ENCODE measurements around the gene CXXC4. TPM values are rescaled to one million over a fixed set of nuclear protein-coding genes. Genes with fewer than 3 reads are reported as not detected.

Gene CXXC4
- total and polyA plus RNA-seq, 2 experiments from 2014 or later: 1.6 to 3.0 TPM

- Histone ChIP-seq H3K9me2 (ENCODE audit: insufficient read depth) (no peaks in the 10 kb centered on the region), H3K36me3 (ENCODE audit: insufficient read depth) (peaks cover 5% of the 10 kb centered on the region; the same call in 1 of the 2 replicates), H3K79me2 (replicated peaks; ENCODE audit: insufficient read depth) (no peaks in the 10 kb centered on the region), H3K27me3 (ENCODE audit: insufficient read depth) (no peaks in the 10 kb centered on the region), H3K4me1 (ENCODE audit: insufficient read depth) (peaks cover 22% of the 10 kb centered on the region), H3F3A (replicated peaks; ENCODE audit: low read depth) (no peaks in the 10 kb centered on the region), H2AFZ (no peak overlapping the region), H3K4me3 (no peak overlapping the region), H4K20me1 (replicated peaks; ENCODE audit: insufficient read depth) (no peaks in the 10 kb centered on the region), H3K4me2 (no peak overlapping the region), H3K27ac (ENCODE audit: low read depth) (no peak overlapping the region)
- Mint-ChIP-seq H3K27me3 (ENCODE audit: insufficient read depth, low read depth, poor library complexity) (no peaks in the 10 kb centered on the region), H3K27ac (no peak overlapping the region), H3K4me1 (peaks cover 23% of the 10 kb centered on the region), H3K4me3 (no peak overlapping the region), H3K36me3 (ENCODE audit: low read depth) (peaks cover 6% of the 10 kb centered on the region; the same call in 1 of the 3 replicates), H3K9me3 (peaks cover 12% of the 10 kb centered on the region)
- TF ChIP-seq EZH2phosphoT487 (IDR thresholded peaks at IDR 0.05; ENCODE audit: unreplicated experiment) (no peak), POLR2AphosphoS5 (IDR thresholded peaks at IDR 0.05; ENCODE audit: low read depth) (no peak), EZH2 (IDR thresholded peaks at IDR 0.05; ENCODE audit: low read depth, unreplicated experiment) (no peak), ZNF331 (CRISPR knock-in tag; IDR thresholded peaks at IDR 0.05; ENCODE audit: low read depth) (no peak), REST (IDR thresholded peaks at IDR 0.05; ENCODE audit: unreplicated experiment) (no peak), ZNF114 (CRISPR knock-in tag; IDR thresholded peaks at IDR 0.05) (no peak), JUNB (IDR thresholded peaks at IDR 0.05; ENCODE audit: unreplicated experiment) (no peak), ETS1 (IDR thresholded peaks at IDR 0.05) (no peak), NANOG (IDR thresholded peaks at IDR 0.05; ENCODE audit: borderline replicate concordance) (no peak)
- TF ChIP-seq, protein P1, sequence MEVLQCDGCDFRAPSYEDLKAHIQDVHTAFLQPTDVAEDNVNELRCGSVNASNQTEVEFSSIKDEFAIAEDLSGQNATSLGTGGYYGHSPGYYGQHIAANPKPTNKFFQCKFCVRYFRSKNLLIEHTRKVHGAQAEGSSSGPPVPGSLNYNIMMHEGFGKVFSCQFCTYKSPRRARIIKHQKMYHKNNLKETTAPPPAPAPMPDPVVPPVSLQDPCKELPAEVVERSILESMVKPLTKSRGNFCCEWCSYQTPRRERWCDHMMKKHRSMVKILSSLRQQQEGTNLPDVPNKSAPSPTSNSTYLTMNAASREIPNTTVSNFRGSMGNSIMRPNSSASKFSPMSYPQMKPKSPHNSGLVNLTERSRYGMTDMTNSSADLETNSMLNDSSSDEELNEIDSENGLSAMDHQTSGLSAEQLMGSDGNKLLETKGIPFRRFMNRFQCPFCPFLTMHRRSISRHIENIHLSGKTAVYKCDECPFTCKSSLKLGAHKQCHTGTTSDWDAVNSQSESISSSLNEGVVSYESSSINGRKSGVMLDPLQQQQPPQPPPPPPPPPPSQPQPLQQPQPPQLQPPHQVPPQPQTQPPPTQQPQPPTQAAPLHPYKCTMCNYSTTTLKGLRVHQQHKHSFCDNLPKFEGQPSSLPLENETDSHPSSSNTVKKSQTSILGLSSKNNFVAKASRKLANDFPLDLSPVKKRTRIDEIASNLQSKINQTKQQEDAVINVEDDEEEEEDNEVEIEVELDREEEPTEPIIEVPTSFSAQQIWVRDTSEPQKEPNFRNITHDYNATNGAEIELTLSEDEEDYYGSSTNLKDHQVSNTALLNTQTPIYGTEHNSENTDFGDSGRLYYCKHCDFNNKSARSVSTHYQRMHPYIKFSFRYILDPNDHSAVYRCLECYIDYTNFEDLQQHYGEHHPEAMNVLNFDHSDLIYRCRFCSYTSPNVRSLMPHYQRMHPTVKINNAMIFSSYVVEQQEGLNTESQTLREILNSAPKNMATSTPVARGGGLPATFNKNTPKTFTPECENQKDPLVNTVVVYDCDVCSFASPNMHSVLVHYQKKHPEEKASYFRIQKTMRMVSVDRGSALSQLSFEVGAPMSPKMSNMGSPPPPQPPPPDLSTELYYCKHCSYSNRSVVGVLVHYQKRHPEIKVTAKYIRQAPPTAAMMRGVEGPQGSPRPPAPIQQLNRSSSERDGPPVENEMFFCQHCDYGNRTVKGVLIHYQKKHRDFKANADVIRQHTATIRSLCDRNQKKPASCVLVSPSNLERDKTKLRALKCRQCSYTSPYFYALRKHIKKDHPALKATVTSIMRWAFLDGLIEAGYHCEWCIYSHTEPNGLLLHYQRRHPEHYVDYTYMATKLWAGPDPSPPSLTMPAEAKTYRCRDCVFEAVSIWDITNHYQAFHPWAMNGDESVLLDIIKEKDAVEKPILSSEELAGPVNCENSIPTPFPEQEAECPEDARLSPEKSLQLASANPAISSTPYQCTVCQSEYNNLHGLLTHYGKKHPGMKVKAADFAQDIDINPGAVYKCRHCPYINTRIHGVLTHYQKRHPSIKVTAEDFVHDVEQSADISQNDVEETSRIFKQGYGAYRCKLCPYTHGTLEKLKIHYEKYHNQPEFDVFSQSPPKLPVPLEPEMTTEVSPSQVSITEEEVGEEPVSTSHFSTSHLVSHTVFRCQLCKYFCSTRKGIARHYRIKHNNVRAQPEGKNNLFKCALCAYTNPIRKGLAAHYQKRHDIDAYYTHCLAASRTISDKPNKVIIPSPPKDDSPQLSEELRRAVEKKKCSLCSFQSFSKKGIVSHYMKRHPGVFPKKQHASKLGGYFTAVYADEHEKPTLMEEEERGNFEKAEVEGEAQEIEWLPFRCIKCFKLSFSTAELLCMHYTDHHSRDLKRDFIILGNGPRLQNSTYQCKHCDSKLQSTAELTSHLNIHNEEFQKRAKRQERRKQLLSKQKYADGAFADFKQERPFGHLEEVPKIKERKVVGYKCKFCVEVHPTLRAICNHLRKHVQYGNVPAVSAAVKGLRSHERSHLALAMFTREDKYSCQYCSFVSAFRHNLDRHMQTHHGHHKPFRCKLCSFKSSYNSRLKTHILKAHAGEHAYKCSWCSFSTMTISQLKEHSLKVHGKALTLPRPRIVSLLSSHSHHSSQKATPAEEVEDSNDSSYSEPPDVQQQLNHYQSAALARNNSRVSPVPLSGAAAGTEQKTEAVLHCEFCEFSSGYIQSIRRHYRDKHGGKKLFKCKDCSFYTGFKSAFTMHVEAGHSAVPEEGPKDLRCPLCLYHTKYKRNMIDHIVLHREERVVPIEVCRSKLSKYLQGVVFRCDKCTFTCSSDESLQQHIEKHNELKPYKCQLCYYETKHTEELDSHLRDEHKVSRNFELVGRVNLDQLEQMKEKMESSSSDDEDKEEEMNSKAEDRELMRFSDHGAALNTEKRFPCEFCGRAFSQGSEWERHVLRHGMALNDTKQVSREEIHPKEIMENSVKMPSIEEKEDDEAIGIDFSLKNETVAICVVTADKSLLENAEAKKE (CRISPR knock-in tag; IDR thresholded peaks at IDR 0.05): no peak
- TF ChIP-seq, protein P2, sequence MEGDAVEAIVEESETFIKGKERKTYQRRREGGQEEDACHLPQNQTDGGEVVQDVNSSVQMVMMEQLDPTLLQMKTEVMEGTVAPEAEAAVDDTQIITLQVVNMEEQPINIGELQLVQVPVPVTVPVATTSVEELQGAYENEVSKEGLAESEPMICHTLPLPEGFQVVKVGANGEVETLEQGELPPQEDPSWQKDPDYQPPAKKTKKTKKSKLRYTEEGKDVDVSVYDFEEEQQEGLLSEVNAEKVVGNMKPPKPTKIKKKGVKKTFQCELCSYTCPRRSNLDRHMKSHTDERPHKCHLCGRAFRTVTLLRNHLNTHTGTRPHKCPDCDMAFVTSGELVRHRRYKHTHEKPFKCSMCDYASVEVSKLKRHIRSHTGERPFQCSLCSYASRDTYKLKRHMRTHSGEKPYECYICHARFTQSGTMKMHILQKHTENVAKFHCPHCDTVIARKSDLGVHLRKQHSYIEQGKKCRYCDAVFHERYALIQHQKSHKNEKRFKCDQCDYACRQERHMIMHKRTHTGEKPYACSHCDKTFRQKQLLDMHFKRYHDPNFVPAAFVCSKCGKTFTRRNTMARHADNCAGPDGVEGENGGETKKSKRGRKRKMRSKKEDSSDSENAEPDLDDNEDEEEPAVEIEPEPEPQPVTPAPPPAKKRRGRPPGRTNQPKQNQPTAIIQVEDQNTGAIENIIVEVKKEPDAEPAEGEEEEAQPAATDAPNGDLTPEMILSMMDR (conservative IDR thresholded peaks at IDR 0.05; ENCODE audit: low read depth in 2 of 2): no peak
- DNase-seq (ENCODE audit: low spot score) (no peak), ATAC-seq (no peak)
These were observed 68.7 kb downstream of the CXXC4 start for GRCh38 chr4:104425948-104426347.
